ENCODE data around the gene THRB.

Gene THRB

GRCh38 chr3:24067483-24067882 lies 427.2 kb downstream of the THRB start:
- no peak for DNase-seq

Data from activated CD4-positive, alpha-beta T cell treated with anti-CD3 and anti-CD28 coated beads, Interleukin-2, amount 50 U/mL, for 1 hour (primary cell).